ENCODE measurements around the gene SIGLEC9.

The SIGLEC9 gene

DNA sequence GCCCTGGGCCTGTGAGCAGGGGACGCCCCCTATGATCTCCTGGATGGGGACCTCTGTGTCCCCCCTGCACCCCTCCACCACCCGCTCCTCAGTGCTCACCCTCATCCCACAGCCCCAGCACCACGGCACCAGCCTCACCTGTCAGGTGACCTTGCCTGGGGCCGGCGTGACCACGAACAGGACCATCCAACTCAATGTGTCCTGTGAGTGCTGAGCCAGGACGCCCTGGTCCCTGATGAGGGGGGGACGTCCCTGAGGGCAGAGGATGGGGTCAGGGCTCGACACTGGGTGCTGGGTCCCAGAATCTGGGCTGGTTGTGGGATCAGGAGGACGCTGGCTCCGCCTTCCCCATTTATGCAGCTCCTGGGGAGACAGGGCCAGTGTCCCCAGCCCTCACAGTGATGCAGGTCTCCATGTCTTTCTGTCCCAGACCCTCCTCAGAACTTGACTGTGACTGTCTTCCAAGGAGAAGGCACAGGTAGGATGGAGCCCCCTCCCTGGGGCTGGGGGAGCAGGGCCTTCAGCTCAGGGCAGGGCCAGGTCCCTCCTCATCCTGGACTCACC, 19.9 kb downstream of the SIGLEC9 start:
- DNase-seq (ENCODE audit: low read depth in 2 of 2) = no peak

DNA sequence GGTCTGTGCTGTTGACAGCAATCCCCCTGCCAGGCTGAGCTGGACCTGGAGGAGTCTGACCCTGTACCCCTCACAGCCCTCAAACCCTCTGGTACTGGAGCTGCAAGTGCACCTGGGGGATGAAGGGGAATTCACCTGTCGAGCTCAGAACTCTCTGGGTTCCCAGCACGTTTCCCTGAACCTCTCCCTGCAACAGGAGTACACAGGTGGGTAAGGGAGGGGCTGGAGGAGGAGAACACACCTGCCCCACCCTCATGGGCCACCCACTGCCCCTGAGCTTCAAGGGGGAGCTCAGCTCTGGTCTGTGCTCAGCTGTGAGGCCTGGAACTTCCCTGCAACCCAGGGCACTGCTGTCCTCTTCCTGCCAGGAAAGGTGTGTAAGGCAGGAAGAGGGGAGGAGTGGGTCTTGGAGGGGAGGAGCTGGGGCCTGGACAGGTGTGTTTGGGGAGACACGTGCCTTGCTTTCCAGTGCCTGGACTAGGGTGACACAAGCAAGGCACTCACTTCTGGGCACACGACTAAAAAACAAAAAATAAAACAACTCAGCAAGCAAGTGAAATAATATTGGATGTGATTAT, 21.3 kb downstream of the SIGLEC9 start:
- no peak for DNase-seq (ENCODE audit: low read depth in 2 of 2)

DNA sequence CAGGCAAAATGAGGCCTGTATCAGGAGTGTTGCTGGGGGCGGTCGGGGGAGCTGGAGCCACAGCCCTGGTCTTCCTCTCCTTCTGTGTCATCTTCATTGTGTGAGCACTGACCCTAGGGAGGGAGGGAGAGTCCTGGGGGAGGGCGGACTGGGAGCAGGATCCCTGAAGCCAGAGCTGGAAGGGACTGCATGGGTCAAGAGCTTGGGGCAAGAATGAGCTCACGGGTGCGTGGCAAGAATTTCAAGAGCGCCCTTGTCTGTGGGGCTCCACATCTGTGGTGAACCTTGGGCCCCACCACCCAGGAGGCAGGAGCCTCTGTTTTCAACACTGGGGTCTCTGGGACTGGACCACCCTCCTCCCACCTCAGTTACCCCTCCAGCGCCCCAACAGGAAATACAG, 22.0 kb downstream of the SIGLEC9 start:
- no peak for DNase-seq (ENCODE audit: low read depth in 2 of 2)

DNA sequence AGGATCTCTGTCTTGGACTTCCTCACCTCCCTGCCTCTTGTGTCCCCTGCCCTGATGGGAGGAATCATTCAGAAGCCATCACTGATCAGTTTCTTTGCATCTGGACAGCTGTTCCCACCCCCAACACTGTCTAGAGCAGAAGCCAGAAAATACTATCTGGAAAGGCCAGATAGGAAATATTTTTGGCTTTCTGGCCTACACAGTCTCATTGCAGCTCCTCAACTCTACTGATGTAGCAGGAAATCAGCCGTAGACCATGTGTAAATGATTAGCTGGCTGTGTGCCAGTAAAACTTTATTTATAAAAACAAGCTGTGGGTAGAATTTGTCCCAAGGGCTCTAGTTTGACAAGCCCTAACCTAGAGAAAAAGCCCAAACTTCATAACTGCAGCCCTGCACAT, 23.0 kb downstream of the SIGLEC9 start:
- DNase-seq (ENCODE audit: low read depth in 2 of 2) = no peak

DNA sequence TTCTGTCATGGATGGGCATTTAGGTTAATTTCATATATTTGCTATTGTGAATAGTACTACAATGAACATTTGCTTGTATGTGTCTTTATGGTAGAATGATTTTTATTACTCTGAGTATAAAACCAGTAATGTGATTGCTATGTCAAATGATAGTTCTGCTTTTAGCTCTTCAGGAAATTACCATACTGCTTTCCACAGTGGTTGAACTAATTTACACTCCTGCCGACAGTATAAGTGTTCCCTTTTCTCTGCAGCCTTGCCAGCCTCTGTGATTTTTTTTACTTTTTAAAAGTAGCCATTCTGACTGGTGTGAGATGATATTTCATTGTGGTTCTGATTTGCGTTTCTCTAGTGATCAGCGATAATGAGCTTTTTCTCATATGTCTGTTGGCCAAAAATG, 23.9 kb downstream of the SIGLEC9 start:
- no peak for DNase-seq (ENCODE audit: low read depth in 2 of 2)

DNA sequence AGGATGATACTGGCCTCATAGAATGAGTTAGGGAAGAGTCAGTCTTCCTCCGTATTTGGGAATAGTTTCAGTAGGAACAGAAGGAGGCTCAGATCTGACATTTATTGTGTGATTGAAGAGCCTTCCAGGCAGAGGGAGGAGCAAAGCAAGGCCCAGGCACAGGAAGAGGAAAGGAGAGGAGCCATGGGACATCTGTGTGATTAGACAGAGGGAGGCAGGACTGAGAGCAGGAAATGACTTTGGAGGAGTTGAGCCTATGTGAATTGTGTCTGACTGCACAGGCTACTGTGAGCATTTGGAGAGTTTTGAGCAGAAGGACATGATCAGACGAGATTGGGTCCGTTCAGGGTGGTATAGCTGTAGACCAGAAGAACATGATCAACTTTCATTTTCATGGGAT, 25.9 kb downstream of the SIGLEC9 start:
- no peak for DNase-seq (ENCODE audit: low read depth in 2 of 2)

DNA sequence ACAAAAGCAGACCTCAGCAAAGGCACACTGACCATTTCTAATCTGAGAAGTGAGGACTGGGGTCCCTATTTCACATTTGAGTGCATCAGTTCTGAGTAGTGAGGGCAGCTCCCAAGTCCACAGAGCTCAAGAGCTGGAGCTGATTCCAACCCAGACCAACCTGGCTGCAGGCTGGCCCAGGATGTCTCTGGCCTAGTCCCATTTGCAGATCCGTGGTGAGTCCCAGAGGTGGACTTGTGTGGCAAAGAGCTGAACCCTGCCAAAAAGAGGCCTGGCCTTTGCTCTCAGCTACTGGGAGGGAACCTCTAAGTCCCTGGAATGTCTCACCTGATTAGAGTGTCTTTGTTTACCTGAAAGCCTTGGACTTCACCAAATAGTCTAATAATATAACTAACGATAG, 32.0 kb downstream of the SIGLEC9 start:
- DNase-seq (ENCODE audit: low read depth in 2 of 2) = no peak

DNA sequence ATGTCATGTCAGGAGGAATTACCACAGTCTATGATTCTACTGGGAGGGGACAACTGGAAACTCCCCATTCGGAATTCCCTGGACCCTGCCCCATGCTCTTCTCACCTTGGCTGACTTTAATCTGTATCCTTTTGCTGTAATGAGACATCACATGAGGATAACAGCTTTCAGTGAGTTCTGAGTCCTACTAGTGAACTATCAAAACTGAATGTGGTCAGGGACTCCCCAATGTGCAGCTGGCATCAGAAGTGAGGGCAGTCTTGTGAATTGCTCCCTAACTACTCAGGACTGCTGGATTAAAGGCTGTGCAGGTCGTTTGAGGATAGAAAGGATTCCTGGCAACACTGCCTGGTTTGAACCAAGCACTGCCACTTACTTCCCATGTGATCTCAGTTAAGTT, 32.6 kb downstream of the SIGLEC9 start:
- DNase-seq (ENCODE audit: low read depth in 2 of 2) = no peak

DNA sequence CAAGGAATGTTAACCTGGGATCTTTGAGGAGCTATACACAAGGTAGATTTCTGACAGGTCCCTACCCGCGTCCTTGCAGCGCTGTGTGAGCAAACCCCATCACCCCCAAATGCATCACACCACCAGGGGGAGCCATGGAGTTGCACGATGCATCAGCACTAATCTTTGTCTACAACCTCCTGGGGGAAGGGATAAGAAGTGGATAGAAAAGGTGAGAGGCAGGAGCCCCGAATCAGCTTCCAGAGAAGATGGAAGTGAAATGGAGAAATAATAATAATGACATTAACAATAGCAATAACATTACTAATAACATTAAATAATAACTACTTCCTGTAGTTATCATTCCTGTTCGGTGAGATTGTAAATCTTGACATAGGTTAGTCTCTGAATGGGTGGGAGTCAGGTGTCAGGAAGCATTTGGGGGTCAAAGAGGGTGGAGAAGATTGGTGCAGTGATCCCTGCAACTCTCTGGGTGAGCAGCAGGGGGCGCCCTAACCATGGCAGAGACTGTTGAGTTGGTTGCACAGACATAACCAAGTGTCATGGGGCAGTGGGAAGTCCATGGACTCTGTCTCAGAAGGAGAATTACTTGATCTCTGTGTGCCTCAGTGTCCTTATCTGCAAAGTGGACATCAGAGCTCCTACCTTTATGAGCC, 33.9 kb downstream of the SIGLEC9 start:
- peak; percentile 74 to 91 for DNase-seq (ENCODE audit: low read depth in 2 of 2)

DNA sequence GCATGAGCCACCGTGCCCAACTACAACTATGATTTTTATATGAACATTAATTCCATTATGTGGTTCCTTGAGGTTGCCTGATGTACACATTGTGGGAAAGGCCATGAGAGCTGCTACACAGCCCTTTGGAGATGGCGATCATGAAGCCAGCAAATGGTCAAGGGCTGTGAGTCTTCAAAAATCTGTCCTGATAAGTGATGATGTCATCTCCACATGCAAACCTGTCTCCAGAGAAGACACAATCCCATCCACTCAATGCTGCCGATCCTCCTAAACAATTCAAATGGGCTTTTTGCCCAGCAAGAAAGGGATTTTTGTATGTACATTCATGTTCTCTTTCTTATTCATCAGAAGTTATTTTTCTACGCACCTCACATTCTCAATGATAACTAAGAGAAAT, 35.0 kb downstream of the SIGLEC9 start:
- no peak for DNase-seq (ENCODE audit: low read depth in 2 of 2)

DNA sequence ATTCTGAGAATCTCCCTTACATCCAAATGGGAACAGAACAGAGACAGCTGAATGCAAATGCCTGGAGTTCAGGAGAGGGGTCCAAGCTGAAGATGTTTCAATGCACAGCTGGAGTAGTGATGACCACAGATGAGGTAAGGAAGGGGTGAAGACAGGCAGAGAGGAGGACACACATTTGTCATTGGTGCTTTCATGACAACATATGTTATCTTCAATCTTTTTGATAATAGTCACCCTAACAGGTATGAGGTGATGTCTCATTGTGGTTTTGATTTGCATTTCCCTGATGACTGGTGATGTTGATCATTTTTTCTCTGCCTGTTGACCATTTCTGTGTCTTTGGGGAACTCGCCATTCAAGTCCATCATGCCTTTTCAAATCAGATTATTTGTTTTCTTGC, 36.6 kb downstream of the SIGLEC9 start:
- no peak for DNase-seq (ENCODE audit: low read depth in 2 of 2)

DNA sequence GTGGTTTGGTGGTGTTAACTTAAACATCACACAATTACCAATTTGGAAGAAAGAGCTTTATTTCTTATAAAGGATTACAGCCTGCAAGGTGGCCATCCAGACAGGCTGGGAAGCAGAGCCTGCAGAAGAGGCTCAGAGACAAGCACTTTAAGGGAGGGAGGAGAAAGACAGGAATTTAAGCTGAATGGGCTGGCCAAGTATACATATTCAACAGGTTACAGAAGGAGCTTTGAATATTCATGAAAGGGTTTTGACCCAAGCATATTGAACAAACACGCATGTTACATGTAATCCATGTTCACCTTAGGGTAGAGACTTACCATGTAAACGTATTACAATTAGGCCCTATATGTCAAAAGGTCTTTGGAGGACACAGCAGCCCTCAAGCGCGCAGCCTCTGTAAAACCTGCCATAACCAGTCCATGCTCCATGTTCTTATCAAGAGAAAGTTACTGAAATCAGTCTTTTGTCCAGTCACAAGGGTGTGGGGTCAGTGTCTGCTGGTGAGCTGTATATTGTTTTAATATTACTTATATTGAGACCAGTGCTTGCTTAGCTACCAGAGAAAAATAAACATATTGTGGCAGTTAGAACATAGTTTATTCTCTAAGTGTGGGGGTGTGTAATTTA, 37.3 kb downstream of the SIGLEC9 start:
- DNase-seq (ENCODE audit: low read depth in 2 of 2) = no peak

DNA sequence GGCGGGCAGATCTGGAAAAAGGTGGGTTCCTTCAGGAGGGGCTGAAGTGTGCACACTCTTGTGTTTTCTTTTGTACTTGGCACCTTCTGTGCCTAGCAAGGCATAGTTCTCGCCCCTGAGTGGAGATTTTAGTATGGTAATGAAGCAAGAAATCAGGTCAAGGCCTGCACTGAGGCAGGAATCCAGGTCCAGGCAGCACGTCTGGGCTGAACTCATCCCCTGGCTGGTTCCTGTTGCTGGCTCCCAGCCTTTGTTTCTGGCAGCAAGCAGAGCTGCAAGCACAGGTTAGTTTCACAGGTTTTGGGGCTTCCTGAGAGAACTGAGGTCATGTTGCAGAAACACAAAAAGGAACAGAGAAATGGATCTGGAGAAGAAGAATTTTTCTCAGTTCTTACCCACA, 38.6 kb downstream of the SIGLEC9 start:
- DNase-seq (ENCODE audit: low read depth in 2 of 2) = no peak

DNA sequence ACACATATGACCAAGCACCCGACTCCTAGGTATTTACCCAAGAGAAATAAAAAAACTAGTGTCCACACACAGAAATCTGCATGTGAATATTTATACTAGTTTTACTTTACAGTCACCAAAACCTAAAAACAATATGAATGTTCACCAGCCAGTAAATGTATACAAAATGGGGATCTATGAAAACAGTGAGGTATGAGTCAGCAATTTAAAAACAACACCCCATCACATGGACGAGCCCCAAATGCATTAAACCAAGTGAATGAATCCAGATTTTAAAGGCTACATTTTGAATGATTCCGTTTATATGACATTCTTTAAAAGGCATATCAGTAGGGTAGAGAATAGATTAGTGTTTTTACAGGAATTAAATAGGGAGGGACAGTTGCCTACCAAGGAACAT, 39.5 kb downstream of the SIGLEC9 start:
- no peak for DNase-seq (ENCODE audit: low read depth in 2 of 2)

DNA sequence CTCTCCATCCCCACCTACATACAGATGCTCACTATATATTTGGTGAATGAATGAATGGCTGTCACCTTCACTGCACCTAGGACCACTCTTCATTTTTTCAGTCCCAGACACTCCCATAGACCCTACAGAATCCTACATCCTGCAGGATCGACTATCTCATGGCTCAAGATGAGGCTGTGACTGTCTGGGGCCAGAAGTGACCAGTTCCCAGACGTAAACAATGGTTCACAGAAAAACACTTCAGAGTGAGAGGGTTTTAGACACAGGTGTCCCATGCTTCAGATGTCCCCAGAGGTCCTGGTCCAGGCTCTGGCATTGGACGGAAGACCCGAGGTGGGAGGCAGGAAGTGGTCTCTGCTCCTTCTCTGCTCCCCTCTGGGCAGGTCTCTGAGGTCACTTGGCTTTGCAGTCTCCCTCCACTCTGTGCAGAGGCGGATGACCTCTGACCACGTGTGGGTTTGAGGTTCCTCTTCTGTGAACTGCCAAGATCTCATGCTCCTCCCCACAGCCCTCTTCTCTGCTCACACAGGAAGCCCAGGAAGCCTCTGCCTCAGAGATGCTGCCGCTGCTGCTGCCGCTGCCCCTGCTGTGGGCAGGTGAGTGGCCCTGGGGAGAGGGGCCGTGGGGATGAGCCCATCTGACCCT, 42.3 kb downstream of the SIGLEC9 start:
- DNase-seq (ENCODE audit: low read depth in 2 of 2) = no peak

DNA sequence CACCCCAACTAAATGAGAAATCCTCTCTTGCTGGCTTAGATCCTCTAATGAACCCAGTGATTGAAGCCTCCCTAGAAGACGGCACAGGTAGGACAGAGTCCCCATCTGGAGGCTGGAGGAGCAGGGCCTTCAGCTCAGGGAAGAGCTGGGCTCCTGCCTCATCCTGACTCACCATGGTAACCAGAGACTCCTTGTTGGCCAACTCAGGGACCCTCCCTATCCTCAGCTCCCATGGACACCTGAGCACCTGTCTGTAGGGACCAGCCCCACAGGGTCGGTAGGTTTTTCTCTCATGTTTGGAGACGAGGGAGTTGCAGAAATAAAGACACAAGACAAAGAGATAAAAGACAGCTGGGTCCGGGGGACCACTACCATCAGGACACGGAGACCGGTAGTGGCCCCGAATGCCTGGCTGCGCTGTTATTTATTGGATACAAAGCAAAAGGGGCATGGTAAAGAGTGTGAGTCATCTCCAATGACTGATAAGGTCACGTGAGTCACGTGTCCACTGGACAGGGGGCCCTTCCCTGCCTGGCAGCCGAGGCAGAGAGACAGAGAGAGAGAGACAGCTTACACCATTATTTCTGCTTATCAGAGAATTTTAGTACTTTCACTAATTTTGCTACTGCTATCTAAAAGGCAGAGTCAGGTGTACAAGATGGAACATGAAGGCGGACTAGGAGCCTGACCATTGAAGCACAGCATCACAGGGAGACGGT, 44.0 kb downstream of the SIGLEC9 start:
- DNase-seq (ENCODE audit: low read depth in 2 of 2) = no peak

DNA sequence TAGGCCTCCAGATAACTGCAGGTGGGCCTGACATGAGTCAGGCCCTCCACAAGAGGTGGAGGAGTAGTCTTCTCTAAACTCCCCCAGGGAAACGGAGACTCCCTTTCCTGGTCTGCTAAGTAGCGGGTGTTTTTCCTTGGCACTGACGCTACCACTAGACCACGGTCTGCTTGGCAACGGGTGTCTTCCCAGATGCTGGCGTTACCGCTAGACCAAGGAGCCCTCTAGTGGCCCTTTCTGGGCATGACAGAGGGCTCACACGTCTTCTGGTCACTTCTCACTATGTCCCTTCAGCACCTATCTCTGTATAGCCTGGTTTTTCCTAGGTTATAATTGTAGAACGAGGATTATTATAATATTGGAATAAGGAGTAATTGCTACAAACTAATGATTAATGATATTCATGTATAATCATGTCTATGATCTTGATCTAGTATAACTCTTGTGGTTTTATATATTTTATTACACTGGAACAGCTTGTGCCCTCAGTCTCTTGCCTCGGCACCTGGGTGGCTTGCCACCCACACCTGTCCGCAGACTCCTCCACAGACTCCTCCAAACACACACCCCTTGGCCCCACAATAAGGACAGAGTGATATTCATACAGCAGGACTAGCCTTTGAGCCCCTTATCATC, 44.7 kb downstream of the SIGLEC9 start:
- peak; percentile 55 to 56 for DNase-seq (ENCODE audit: low read depth in 2 of 2)

DNA sequence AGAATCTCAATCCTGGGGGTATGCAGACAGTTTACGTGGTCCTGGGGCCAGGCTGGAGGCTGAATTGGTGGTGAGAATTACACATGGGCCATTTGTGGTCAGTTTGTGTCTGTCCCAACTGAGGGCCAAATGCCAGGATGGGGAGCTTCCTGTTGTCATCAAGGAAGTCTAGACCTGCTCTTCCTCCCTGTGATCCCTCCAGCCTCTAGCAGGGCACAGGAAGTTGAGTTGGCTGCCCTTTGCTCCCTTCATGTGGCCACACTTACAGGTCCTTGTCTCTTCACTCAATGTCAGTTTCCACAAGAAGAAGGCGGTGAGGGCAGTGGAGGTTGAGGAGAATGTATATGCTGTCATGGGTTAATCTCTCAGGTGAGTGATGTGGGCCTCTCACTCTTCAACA, 47.5 kb downstream of the SIGLEC9 start:
- no peak for DNase-seq (ENCODE audit: low read depth in 2 of 2)

DNA sequence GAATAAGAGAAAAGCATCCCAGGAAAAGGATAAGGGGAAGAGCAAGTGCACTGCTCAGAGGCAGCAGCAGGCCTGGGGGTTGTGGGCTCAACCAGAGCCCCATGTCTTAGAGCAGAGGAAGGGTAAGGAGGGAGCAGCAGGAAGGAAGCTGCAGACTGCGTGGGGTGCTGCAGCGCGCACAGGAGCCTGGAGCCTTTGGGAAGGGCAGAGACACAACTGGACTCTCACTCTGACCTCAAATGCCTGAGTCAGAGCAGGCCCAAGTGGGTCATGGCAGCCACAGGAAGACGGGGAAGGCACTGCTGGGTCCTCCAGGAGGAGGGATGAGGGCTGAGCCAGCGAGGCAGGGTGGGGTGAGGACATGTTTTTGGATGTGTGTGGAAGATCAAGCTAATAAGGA, 49.0 kb downstream of the SIGLEC9 start:
- DNase-seq (ENCODE audit: low read depth in 2 of 2) = no peak

DNA sequence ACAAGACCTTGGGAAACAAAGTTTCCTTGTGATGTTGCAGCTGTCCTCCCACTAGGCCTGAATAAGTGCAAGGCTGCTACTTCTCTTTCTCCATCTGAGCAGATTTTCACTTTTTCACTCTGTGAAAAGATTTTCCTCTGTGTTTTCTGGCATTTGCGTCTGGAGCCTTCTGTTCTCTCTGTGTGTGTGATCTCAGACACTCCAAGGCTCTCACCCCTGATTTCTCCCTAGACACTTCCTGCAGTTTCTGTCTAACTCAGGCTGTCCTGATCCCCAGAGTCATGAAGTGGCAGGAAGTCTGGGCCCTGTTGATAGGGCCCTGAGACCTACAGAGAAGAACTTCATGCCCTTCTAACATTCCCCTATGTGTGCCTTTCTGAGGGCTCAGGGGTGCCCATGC, 54.5 kb downstream of the SIGLEC9 start:
- no peak for DNase-seq (ENCODE audit: low read depth in 2 of 2)

Measured in stimulated activated CD4-positive, alpha-beta T cell treated with anti-CD3 and anti-CD28 coated beads, Interleukin-4, amount 100 ng/mL, for 48 hours (primary cell).